GM15510 (cell line): ENCODE results near the gene LCE2C.
"Not testable (repeated sequence)": the region's sequence is repeated elsewhere in the genome, so short reads cannot be mapped to it uniquely, and the experiment has no call there.

Experiments
- POLR2A ChIP-seq: IDR thresholded peaks from 3 replicates; pipeline ENCODE4 v1.6.1; 2011; ENCODE audit warnings: borderline replicate concordance; ENCODE audit not compliant: insufficient read length; ENCODE audit errors: extremely low read depth

Gene LCE2C

DNA sequence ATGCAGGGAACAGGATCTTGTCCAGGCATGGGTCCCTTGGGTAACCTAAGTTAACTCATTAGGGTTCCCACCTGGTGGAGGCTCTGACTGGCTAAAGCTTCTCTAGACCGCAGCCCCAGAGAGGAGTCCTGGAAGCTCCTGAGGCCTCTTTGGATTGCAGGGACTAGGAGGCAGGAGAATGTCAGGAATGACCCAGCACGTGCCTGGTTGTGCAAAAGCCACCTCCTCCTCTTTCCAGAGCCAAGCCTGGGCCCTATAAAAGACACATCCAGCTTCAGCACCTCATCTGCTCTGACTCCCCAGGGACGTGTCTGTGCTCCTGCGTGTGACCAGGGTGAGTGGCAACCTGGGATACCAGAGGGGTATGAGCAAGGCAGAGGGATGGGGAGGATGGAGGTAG, 10.7 kb downstream of the LCE2C start, which contains the start of gene LCE2B:
Gene LCE2B (plus strand): TSS at position 301 of the 400 bp plus-strand sequence. CDS start 721 bp downstream, outside the sequence.
- TF ChIP-seq POLR2A, result not testable (repeated sequence)

DNA sequence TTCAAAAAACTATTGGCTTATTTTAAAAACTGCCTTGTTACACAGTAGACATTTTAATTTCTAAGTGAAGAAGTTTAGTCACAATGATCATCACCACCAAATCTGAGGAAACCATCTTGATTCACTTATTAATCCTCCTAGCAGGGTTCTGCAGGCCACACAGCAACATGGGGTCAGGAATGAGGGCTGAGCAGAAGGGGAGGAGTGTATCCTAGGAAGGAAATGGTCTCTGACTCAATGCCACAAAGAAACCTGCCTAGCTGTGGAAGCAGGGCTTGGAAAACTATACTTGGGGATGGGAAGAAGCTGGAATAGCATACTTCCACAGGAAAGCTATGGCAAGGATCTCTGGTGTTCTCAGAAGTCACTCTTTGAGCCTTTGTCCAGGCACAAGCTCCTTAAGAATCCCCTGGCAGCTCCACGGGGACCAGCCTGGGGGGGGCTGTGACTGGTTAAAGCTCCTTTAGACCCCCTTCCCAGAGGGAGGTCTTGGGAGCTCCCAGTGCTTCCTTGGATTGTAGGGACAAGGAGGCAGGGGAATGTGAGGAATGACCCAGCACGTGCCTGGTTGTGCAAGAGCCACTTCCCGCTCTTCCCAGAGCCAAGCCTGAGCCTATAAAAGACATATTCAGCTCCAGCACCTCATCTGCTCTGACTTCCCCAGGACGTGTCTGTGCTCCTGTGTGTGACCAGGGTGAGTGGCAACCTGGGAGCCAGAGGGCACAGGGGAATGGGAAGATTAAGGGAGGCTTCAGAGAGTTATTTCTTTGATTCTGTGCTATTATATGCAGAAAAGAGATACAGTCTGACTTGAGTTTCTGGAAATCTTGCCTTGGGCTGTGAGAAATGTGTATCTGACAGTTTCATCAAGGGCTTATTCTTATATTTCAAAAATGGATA, 22.9 kb downstream of the LCE2C start, which contains the start of gene LCE2A:
Gene LCE2A (plus strand): TSS at position 645 of the 900 bp plus-strand sequence. CDS start 557 bp downstream, outside the sequence.
- TF ChIP-seq POLR2A, result no peak

- TF ChIP-seq POLR2A, result no peak
Observed at GRCh38 chr1:152699746-152700145, 24.7 kb downstream of the LCE2C start.

DNA sequence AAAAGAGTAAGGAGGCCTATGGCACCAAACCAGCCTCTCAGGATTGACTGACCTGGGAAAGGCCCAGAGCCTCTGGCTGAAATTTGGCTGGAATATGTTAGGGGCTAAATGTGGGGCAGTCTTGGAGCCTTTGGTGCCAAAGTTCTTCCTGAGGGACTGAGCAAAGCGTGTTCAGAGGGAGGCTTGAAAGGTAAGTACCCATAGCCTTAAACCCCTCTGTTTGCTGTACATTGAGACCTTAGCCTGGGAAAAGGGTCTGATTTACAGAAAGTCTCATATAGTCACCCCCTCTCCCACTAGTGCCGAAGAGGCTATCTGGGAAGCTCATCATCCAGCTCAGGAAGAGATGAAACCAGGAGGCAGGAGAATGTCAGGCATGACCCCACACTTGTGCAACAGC, 32.8 kb downstream of the LCE2C start, which contains the start of gene LCE4A:
Gene LCE4A (plus strand): TSS at position 301 of the 400 bp plus-strand sequence. CDS start 916 bp downstream, outside the sequence.
- no peak for TF ChIP-seq POLR2A

- TF ChIP-seq POLR2A, result no peak
Observed at GRCh38 chr1:152718238-152718637, 43.2 kb downstream of the LCE2C start.

GRCh38 chr1:152725261-152725660, 50.2 kb downstream of the LCE2C start:
- no peak for TF ChIP-seq POLR2A
